GM21515 (cell line): ENCODE measurements around the gene PCDHB13.
"Not testable (repeated sequence)": the region's sequence is repeated elsewhere in the genome, so short reads cannot be mapped to it uniquely, and the experiment has no call there.

ENCODE experiments used
- ATAC-seq: cut with Tn5 transposase; IDR thresholded peaks from one replicate; pipeline ENCODE4 v1.9.1; 2021; ENCODE audit not compliant: unreplicated experiment

The PCDHB13 gene

DNA sequence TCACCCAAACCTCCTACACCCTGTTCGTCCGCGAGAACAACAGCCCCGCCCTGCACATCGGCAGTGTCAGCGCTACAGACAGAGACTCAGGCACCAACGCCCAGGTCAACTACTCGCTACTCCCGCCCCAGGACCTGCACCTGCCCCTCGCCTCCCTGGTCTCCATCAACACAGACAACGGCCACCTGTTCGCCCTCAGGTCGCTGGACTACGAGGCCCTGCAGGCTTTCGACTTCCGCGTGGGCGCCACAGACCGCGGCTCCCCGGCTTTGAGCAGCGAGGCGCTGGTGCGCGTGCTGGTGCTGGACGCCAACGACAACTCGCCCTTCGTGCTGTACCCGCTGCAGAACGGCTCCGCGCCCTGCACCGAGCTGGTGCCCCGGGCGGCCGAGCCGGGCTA lies 12.6 kb upstream of the PCDHB13 start:
- ATAC-seq: not testable (repeated sequence)

DNA sequence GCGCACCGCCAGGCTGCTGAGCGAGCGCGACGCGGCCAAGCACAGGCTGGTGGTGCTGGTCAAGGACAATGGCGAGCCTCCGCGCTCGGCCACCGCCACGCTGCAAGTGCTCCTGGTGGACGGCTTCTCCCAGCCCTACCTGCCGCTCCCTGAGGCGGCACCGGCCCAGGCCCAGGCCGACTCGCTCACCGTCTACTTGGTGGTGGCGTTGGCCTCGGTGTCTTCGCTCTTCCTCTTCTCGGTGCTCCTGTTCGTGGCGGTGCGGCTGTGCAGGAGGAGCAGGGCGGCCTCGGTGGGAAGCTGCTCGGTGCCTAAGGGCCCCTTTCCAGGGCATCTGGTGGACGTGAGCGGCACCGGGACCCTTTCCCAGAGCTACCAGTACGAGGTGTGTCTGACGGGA lies 12.1 kb upstream of the PCDHB13 start:
- not testable (repeated sequence) for ATAC-seq

DNA sequence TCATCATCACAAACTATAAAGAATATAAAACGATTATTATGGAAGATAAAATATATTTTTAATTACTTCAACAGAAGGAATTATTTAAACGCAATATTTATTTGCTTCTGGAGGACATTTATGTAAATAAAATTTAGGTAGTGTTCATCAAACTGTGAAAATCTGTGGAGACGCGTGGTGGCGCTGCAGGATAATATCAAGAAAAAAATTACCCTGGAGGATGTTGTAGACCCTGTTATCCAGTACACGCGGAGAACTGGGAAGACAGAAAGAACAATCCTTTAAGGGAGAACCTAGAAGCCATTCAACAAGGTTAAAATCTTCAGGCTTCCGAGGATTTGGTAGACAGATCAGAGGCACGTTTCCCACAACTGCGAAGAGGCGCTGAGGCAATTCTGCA lies 5.2 kb upstream of the PCDHB13 start, which contains the start of gene PCDHB12:
Gene PCDHB12, plus strand, starts transcription at position 242 of the 400 bp plus-strand sequence. CDS start 189 bp downstream, outside the sequence.
- ATAC-seq: no peak

DNA sequence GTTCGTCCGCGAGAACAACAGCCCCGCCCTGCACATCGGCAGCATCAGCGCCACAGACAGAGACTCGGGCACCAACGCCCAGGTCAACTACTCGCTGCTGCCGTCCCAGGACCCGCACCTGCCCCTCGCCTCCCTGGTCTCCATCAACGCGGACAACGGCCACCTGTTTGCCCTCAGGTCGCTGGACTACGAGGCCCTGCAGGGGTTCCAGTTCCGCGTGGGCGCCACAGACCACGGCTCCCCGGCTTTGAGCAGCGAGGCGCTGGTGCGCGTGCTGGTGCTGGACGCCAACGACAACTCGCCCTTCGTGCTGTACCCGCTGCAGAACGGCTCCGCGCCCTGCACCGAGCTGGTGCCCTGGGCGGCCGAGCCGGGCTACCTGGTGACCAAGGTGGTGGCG lies 3.4 kb upstream of the PCDHB13 start:
- not testable (repeated sequence) for ATAC-seq

DNA sequence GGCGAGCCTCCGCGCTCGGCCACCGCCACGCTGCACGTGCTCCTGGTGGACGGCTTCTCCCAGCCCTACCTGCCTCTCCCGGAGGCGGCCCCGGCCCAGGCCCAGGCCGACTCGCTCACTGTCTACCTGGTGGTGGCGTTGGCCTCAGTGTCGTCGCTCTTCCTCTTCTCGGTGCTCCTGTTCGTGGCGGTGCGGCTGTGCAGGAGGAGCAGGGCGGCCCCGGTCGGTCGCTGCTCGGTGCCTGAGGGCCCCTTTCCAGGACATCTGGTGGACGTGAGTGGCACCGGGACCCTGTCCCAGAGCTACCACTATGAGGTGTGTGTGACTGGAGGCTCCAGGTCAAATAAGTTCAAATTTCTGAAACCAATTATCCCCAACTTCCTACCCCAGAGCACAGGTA lies 2.9 kb upstream of the PCDHB13 start:
- not testable (repeated sequence) for ATAC-seq

DNA sequence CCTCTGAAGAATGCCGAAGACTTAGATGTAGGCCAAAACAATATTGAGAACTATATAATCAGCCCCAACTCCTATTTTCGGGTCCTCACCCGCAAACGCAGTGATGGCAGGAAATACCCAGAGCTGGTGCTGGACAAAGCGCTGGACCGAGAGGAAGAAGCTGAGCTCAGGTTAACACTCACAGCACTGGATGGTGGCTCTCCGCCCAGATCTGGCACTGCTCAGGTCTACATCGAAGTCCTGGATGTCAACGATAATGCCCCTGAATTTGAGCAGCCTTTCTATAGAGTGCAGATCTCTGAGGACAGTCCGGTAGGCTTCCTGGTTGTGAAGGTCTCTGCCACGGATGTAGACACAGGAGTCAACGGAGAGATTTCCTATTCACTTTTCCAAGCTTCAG lies 864 bp downstream of the PCDHB13 start:
- ATAC-seq: not testable (repeated sequence)

DNA sequence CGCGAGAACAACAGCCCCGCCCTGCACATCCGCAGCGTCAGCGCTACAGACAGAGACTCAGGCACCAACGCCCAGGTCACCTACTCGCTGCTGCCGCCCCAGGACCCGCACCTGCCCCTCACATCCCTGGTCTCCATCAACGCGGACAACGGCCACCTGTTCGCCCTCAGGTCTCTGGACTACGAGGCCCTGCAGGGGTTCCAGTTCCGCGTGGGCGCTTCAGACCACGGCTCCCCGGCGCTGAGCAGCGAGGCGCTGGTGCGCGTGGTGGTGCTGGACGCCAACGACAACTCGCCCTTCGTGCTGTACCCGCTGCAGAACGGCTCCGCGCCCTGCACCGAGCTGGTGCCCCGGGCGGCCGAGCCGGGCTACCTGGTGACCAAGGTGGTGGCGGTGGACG lies 1.8 kb downstream of the PCDHB13 start:
- ATAC-seq: not testable (repeated sequence)

DNA sequence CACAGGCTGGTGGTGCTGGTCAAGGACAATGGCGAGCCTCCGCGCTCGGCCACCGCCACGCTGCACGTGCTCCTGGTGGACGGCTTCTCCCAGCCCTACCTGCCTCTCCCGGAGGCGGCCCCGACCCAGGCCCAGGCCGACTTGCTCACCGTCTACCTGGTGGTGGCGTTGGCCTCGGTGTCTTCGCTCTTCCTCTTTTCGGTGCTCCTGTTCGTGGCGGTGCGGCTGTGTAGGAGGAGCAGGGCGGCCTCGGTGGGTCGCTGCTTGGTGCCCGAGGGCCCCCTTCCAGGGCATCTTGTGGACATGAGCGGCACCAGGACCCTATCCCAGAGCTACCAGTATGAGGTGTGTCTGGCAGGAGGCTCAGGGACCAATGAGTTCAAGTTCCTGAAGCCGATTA lies 2.3 kb downstream of the PCDHB13 start:
- ATAC-seq: not testable (repeated sequence)

DNA sequence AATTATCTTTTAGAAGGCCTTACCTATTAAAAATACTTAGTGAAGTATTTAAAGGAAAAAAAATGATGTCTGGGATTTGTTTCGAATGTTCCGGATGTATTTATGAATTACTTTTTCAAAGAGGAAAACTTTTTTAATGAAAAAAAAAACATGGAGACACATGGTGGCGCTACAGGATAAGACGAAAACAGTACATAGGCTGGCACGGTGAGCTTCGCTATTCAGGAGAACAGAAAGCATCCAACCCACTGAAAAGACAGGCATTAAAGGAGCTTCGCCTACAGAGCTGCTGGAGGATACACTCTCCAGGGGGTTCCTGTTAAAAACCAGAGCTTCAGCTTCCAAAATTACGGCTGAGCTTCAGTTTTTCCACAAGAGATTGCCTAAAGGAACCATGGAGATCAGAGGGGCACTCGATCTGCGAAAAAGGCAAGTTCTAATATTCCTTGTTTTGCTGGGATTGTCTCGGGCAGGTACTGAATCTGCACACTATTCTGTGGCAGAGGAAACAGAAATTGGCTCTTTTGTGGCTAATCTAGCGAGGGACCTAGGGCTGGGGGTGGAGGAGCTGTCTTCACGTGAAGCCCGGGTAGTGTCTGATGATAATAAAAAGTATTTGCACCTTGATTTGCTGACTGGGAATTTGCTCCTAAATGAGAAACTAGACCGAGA lies 9.5 kb downstream of the PCDHB13 start, which contains the start of gene PCDHB14:
Gene PCDHB14, plus strand, starts transcription at position 232 of the 672 bp plus-strand sequence. Its CDS starts 163 bp downstream, at position 395.
- no peak for ATAC-seq

DNA sequence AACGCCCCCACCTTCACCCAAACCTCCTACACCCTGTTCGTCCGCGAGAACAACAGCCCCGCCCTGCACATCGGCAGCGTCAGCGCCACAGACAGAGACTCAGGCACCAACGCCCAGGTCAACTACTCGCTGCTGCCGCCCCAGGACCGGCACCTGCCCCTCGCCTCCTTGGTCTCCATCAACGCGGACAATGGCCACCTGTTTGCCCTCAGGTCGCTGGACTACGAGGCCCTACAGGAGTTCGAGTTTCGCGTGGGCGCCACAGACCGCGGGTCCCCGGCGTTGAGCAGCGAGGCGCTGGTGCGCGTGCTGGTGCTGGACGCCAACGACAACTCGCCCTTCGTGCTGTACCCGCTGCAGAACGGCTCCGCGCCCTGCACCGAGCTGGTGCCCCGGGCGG lies 11.1 kb downstream of the PCDHB13 start:
- not testable (repeated sequence) for ATAC-seq

DNA sequence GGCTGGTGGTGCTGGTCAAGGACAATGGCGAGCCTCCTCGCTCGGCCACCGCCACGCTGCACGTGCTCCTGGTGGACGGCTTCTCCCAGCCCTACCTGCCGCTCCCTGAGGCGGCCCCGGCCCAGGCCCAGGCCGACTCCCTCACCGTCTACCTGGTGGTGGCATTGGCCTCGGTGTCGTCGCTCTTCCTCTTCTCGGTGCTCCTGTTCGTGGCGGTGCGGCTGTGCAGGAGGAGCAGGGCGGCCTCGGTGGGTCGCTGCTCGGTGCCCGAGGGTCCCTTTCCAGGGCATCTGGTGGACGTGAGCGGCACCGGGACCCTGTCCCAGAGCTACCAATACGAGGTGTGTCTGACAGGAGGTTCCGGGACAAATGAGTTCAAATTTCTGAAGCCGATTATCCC lies 11.7 kb downstream of the PCDHB13 start:
- not testable (repeated sequence) for ATAC-seq

DNA sequence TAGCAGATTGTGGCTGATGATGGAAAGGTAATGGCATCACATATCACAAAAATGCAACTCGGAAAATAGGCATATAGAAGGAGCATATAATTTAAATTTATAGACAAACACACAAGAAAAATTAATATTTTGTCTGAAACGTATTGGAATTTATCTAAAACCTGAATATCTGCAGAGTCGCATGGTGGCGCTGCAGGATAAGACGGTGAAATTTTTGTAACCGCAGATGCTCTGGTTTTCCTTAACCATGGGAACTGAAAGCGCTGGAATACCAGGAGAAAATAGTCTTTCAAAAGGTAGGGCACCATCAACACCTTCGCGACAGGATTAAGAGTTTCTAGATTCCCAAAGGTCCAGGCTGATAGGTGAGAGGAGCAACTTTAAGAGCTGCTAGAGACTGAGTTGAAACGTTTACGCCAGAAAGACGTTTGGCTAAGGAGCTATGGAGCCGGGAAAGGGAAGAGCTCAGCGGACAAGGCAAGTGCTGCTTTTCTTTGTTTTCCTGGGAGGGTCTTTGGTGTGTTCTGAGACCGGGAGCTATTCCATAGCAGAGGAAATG lies 20.5 kb downstream of the PCDHB13 start:
- no peak for ATAC-seq

DNA sequence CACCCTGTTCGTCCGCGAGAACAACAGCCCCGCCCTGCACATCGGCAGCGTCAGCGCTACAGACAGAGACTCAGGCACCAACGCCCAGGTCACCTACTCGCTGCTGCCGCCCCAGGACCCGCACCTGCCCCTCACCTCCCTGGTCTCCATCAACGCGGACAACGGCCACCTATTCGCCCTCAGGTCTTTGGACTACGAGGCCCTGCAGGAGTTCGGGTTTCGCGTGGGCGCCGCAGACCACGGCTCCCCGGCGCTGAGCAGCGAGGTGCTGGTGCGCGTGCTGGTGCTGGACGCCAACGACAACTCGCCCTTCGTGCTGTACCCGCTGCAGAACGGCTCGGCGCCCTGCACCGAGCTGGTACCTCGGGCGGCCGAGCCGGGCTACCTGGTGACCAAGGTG lies 22.2 kb downstream of the PCDHB13 start:
- ATAC-seq: not testable (repeated sequence)

DNA sequence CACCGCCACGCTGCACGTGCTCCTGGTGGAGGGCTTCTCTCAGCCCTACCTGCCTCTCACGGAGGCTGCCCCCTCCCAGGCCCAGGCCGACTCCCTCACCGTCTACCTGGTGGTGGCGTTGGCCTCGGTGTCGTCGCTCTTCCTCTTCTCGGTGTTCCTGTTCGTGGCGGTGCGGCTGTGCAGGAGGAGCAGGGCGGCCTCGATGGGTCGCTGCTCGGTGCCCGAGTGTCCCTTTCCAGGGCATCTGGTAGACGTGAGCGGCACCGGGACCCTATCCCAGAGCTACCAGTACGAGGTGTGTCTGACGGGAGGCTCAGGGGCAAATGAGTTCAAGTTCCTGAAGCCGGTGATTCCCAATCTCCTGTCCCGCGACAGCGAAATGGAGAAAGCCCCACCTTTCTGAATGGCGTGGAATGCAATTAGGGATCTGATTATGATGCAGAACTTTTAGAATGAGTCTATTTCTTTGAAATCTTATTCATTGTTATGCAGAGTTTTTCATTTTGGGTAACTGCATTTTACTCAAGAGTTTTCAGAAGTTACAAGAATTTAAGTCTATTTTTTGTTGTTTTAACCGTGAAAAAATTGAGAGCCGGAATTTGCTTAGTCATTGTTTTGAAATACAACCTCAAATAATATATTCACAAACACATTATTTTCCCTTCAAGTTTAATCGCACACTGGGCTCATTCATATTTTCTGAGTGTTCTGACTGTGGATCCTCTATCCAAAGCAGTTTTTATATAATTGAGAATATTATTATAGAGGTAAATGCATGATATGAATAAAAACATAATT lies 23.0 kb downstream of the PCDHB13 start:
- no peak for ATAC-seq

DNA sequence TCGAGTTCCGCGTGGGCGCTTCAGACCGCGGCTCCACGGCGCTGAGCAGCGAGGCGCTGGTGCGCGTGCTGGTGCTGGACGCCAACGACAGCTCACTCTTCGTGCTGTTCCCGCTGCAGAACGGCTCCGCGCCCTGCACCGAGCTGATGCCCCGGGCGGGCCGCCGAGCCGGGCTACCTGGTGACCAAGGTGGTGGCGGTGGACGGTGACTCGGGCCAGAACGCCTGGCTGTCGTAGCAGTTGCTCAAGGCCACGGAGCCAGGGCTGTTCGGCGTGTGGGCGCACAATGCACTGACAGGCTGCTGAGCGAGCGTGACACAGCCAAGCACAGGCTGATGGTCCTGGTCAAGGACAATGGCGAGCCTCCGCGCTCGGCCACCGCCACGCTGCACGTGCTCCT lies 27.8 kb downstream of the PCDHB13 start:
- ATAC-seq: no peak

DNA sequence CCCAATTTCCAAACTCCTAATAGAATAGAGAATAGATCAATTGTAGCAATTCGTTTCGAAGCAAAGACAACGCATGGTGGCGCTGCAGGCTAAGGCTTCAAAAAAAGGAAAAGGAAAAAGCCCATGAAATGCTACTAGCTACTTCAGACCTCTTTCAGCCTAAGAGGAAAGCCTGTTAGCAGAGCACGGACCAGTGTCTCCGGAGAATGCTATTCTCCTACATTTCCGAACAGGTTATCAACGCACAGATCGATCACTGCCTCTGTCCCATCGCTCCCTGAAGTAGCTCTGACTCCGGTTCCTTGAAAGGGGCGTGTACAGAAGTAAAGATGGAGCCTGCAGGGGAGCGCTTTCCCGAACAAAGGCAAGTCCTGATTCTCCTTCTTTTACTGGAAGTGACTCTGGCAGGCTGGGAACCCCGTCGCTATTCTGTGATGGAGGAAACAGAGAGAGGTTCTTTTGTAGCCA lies 31.6 kb downstream of the PCDHB13 start, which contains the start of gene PCDHB15:
Gene PCDHB15, plus strand, starts transcription at position 146 of the 468 bp plus-strand sequence. Its CDS starts 184 bp downstream, at position 330.
- no peak for ATAC-seq

DNA sequence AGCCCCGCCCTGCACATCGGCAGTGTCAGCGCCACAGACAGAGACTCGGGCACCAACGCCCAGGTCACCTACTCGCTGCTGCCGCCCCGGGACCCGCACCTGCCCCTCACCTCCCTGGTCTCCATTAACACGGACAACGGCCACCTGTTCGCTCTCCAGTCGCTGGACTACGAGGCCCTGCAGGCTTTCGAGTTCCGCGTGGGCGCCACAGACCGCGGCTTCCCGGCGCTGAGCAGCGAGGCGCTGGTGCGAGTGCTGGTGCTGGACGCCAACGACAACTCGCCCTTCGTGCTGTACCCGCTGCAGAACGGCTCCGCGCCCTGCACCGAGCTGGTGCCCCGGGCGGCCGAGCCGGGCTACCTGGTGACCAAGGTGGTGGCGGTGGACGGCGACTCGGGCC lies 33.3 kb downstream of the PCDHB13 start:
- ATAC-seq: not testable (repeated sequence)

DNA sequence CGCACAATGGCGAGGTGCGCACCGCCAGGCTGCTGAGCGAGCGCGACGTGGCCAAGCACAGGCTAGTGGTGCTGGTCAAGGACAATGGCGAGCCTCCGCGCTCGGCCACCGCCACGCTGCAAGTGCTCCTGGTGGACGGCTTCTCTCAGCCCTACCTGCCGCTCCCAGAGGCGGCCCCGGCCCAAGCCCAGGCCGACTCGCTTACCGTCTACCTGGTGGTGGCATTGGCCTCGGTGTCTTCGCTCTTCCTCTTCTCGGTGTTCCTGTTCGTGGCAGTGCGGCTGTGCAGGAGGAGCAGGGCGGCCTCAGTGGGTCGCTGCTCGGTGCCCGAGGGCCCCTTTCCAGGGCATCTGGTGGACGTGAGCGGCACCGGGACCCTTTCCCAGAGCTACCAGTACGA lies 33.7 kb downstream of the PCDHB13 start:
- not testable (repeated sequence) for ATAC-seq

DNA sequence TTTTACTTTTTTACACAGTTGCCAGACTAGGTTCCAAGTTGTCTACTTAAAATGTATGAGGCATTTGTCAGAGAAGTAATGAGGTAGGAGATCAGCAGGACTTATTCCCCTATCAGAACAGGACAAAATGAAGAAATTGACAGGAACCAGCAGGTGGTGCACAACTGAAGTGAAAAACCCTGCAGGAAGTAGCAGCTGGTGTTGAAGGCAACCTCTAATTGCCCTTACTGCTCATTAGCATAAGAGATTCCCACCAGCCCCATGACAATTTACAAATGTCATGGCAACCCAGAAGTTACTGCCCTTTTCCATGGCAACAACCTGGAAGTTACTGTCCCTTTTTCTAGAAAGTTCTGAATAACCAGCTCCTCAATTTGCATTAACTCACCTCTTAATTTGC lies 36.9 kb downstream of the PCDHB13 start:
- no peak for ATAC-seq

DNA sequence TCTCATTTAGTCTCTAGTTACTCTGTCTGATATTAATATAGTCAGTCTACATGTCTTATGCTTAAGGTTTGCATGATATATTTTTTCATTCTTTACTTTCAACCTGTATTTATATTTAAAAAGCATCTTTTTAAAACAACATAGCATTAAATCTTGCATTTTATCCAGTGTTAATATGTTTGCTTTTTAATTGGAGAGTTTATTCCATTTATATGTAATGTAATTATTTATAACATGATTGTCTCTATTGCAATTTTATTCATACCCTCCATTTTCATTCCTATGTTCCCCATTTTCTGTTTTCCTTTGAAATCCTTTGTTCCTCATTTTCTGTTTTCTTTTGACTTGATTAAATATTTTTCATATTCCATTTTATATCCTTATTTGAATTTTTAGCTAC lies 44.7 kb downstream of the PCDHB13 start:
- ATAC-seq: no peak

DNA sequence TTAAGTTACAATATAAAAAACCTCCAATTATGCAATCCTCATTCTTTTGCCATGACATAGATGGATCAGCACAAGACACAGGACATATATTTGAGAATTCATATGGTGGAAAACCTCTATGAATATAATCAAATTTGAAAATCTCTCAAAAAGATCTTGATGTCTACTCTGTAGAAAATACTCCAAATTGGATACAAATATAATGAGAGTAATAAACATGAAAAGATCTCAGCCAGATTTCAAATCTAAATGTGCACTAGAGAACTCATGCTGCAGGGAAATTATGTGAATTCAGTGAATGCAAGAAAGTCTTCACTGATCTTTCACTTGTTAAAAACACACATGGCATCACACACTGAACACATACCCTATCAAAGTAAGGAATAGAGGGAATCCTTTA lies 45.2 kb downstream of the PCDHB13 start:
- no peak for ATAC-seq
